Epithelial cell of esophagus (primary cell): ENCODE data around the gene LYZL6.

ENCODE experiments used
- DNase-seq: peaks from one replicate; pipeline ENCODE4 v3.0.0; 2010; ENCODE audit warnings: low read depth
- H3K4me3 ChIP-seq: 2 replicates; pipeline ENCODE4 v1.5.1; 2011; ENCODE audit warnings: mild to moderate bottlenecking, low read length, control low read depth
- CTCF ChIP-seq: IDR thresholded peaks from 2 replicates; pipeline ENCODE4 v1.5.1; 2011; ENCODE audit warnings: low read depth, mild to moderate bottlenecking, low read length, control low read depth, inconsistent platforms; ENCODE audit not compliant: insufficient read depth; ENCODE audit errors: missing control alignments

LYZL6 gene

GRCh38 chr17:35920229-35920628, 23.3 kb downstream of the LYZL6 start:
- no peak for TF ChIP-seq CTCF
- no peak overlapping the region for H3K4me3 ChIP-seq
- DNase-seq = no peak

- no peak overlapping the region for H3K4me3 ChIP-seq
- no peak for TF ChIP-seq CTCF
- DNase-seq = peak; percentile 34
Observed at GRCh38 chr17:35918665-35919064, 24.8 kb downstream of the LYZL6 start.

GRCh38 chr17:35917519-35918213, 25.8 kb downstream of the LYZL6 start:
- no peak for TF ChIP-seq CTCF
- no peak overlapping the region for H3K4me3 ChIP-seq

GRCh38 chr17:35915153-35915964, 28.2 kb downstream of the LYZL6 start:
- peak; percentile 45 for DNase-seq
- TF ChIP-seq CTCF = no peak
- no peak overlapping the region for H3K4me3 ChIP-seq

More at GRCh38 chr17:35917519-35918213, 25.8 kb downstream of the LYZL6 start:
- DNase-seq = no peak

- DNase-seq = no peak
- no peak overlapping the region for H3K4me3 ChIP-seq
- no peak for TF ChIP-seq CTCF
Observed at GRCh38 chr17:35914354-35914753, 29.2 kb downstream of the LYZL6 start.

- TF ChIP-seq CTCF = no peak
- DNase-seq = no peak
- H3K4me3 ChIP-seq = no peak overlapping the region
Observed at GRCh38 chr17:35913609-35914008, 29.9 kb downstream of the LYZL6 start.
